BLaER1 treated with 17β-estradiol and CSF1 and Interleukin-3, amounts not matched to agents 10 nM and 100 nM (cell line): ENCODE measurements around the gene PDIA3.

ENCODE experiments used
- H3K27ac ChIP-seq, 11 experiments: shearing (Covaris generic); formaldehyde crosslinking; 2 replicates each; pipeline ENCODE4 v1.8.1; 2022
- H3K27me3 ChIP-seq, 11 experiments: shearing (Covaris generic); formaldehyde crosslinking; 2 replicates each; pipeline ENCODE4 v1.8.1; 2022
- H3K36me3 ChIP-seq, 11 experiments: shearing (Covaris generic); formaldehyde crosslinking; 2 replicates each; pipeline ENCODE4 v1.8.1; 2022
- H3K4me1 ChIP-seq, 10 experiments: shearing (Covaris generic); formaldehyde crosslinking; 2 replicates each; pipeline ENCODE4 v1.8.1; 2022
- H3K4me2 ChIP-seq, 11 experiments: shearing (Covaris generic); formaldehyde crosslinking; 2 replicates each; pipeline ENCODE4 v1.8.1; 2022
- H3K4me3 ChIP-seq, 10 experiments: shearing (Covaris generic); formaldehyde crosslinking; 2 replicates each; pipeline ENCODE4 v1.8.1; 2022
- H3K9ac ChIP-seq, 11 experiments: shearing (Covaris generic); formaldehyde crosslinking; 2 replicates each; pipeline ENCODE4 v1.8.1; 2022
- H3K9me3 ChIP-seq, 11 experiments: shearing (Covaris generic); formaldehyde crosslinking; replicated peaks in 1 of 11; 2 replicates each; pipeline ENCODE4 v1.8.1; 2022
- H4K20me1 ChIP-seq, 11 experiments: shearing (Covaris generic); formaldehyde crosslinking; 2 replicates each; pipeline ENCODE4 v1.8.1; 2022
- Cebpa-rat ChIP-seq, 11 experiments: shearing (Covaris generic); IDR thresholded peaks; 2 replicates each; pipeline ENCODE4 v1.8.1; 2022

The PDIA3 gene

DNA sequence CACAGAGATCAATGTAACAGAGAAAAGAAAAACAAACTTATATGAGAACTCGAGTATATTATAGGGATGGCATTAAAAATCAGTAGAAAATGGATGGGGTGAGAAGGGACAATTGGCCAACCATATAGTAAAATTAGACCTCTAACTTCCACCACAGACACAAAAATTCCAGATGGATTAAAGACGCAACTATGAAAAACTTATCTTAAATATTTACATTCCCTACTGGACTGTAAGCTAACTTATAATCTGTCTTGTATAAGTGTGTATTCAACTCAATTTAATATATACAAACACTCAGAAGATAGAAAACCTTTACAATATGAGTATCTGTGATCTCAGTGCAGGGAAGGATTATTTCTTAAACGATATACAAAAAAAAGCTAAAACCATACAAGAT, 75.3 kb downstream of the PDIA3 start:
- peaks cover 0 to 8% (median 0%) of the 10 kb centered on the region in 11 experiments; a peak in 5 of 22 replicates for H3K9me3 ChIP-seq
- H3K9ac ChIP-seq, result 0 out of 22 replicates have a peak overlapping the region, but pooled peaks of 2 of the 11 experiments have one; percentile 23 to 34
- no peak for TF ChIP-seq Cebpa-rat (IDR thresholded peaks at IDR 0.05)
- peak overlapping the region in 8 of 11 experiments; percentile 80 to 98 (median 92); a peak in 8 of 22 replicates for H3K4me2 ChIP-seq
- H3K4me1 ChIP-seq, result peaks cover 38 to 63% (median 49%) of the 10 kb centered on the region in 10 experiments
- peaks cover 30 to 46% (median 43%) of the 10 kb centered on the region in 11 experiments for H3K36me3 ChIP-seq
- H3K27me3 ChIP-seq, result no peaks in the 10 kb centered on the region
- no peak overlapping the region; a peak in 1 of 20 replicates for H3K4me3 ChIP-seq
- H3K27ac ChIP-seq, result no peak overlapping the region
- H4K20me1 ChIP-seq, result peaks cover 2 to 43% (median 32%) of the 10 kb centered on the region in 11 experiments; a peak in 14 of 22 replicates
